ENCODE results near the gene PLCL1. TPM values are rescaled to one million over a fixed set of nuclear protein-coding genes. Genes with fewer than 3 reads are reported as not detected.

Gene PLCL1
- total RNA-seq, 1 donor from 2014 or later, result 13.6 TPM

GRCh38 chr2:197997083-197997541 lies 192.7 kb downstream of the PLCL1 start:
- peaks cover 3% of the 10 kb centered on the region for H3K36me3 Mint-ChIP-seq (ENCODE audit: low read depth, unreplicated experiment)
- H3K27me3 Mint-ChIP-seq (ENCODE audit: unreplicated experiment), result no peaks in the 10 kb centered on the region
- peaks cover 18% of the 10 kb centered on the region for H3K4me1 Mint-ChIP-seq (ENCODE audit: unreplicated experiment)
- no peak overlapping the region for H3K4me3 Mint-ChIP-seq (ENCODE audit: unreplicated experiment)
- DNase-seq (ENCODE audit: low spot score), result no peak
- no peaks in the 10 kb centered on the region for H3K9me3 Mint-ChIP-seq (ENCODE audit: unreplicated experiment)
- TF ChIP-seq CTCF (IDR thresholded peaks at IDR 0.05; ENCODE audit: unreplicated experiment), result no peak
- no peak overlapping the region for H3K27ac Mint-ChIP-seq (ENCODE audit: unreplicated experiment)

GRCh38 chr2:197998702-197999101 lies 194.3 kb downstream of the PLCL1 start:
- DNase-seq (ENCODE audit: low spot score), result no peak
- H3K27ac Mint-ChIP-seq (ENCODE audit: unreplicated experiment), result no peak overlapping the region
- peaks cover 18% of the 10 kb centered on the region for H3K4me1 Mint-ChIP-seq (ENCODE audit: unreplicated experiment)
- H3K27me3 Mint-ChIP-seq (ENCODE audit: unreplicated experiment), result no peaks in the 10 kb centered on the region
- H3K4me3 Mint-ChIP-seq (ENCODE audit: unreplicated experiment), result no peak overlapping the region
- no peaks in the 10 kb centered on the region for H3K9me3 Mint-ChIP-seq (ENCODE audit: unreplicated experiment)
- H3K36me3 Mint-ChIP-seq (ENCODE audit: low read depth, unreplicated experiment), result no peaks in the 10 kb centered on the region
- TF ChIP-seq CTCF (IDR thresholded peaks at IDR 0.05; ENCODE audit: unreplicated experiment), result no peak

- no peak overlapping the region for H3K27ac Mint-ChIP-seq (ENCODE audit: unreplicated experiment)
- peaks cover 18% of the 10 kb centered on the region for H3K4me1 Mint-ChIP-seq (ENCODE audit: unreplicated experiment)
- H3K27me3 Mint-ChIP-seq (ENCODE audit: unreplicated experiment), result no peaks in the 10 kb centered on the region
- H3K9me3 Mint-ChIP-seq (ENCODE audit: unreplicated experiment), result no peaks in the 10 kb centered on the region
- H3K36me3 Mint-ChIP-seq (ENCODE audit: low read depth, unreplicated experiment), result no peaks in the 10 kb centered on the region
- DNase-seq (ENCODE audit: low spot score), result no peak
- TF ChIP-seq CTCF (IDR thresholded peaks at IDR 0.05; ENCODE audit: unreplicated experiment), result no peak
- no peak overlapping the region for H3K4me3 Mint-ChIP-seq (ENCODE audit: unreplicated experiment)
Measured at GRCh38 chr2:198000417-198000816, 196.0 kb downstream of the PLCL1 start.

- Mint-ChIP-seq H3K36me3 (ENCODE audit: low read depth, unreplicated experiment) (no peaks in the 10 kb centered on the region), H3K27ac (ENCODE audit: unreplicated experiment) (no peak overlapping the region), H3K9me3 (ENCODE audit: unreplicated experiment) (no peaks in the 10 kb centered on the region), H3K4me1 (ENCODE audit: unreplicated experiment) (no peaks in the 10 kb centered on the region), H3K4me3 (ENCODE audit: unreplicated experiment) (no peak overlapping the region), H3K27me3 (ENCODE audit: unreplicated experiment) (no peaks in the 10 kb centered on the region)
- TF ChIP-seq CTCF (IDR thresholded peaks at IDR 0.05; ENCODE audit: unreplicated experiment), result no peak
- DNase-seq (ENCODE audit: low spot score), result no peak
Measured at GRCh38 chr2:198004173-198004572, 199.8 kb downstream of the PLCL1 start.

- no peak overlapping the region for H3K27ac Mint-ChIP-seq (ENCODE audit: unreplicated experiment)
- TF ChIP-seq CTCF (IDR thresholded peaks at IDR 0.05; ENCODE audit: unreplicated experiment), result no peak
- H3K4me3 Mint-ChIP-seq (ENCODE audit: unreplicated experiment), result no peak overlapping the region
- no peaks in the 10 kb centered on the region for H3K4me1 Mint-ChIP-seq (ENCODE audit: unreplicated experiment)
- H3K27me3 Mint-ChIP-seq (ENCODE audit: unreplicated experiment), result no peaks in the 10 kb centered on the region
- no peak for DNase-seq (ENCODE audit: low spot score)
- H3K36me3 Mint-ChIP-seq (ENCODE audit: low read depth, unreplicated experiment), result no peaks in the 10 kb centered on the region
- H3K9me3 Mint-ChIP-seq (ENCODE audit: unreplicated experiment), result no peaks in the 10 kb centered on the region
Measured at GRCh38 chr2:198004921-198005829, 200.8 kb downstream of the PLCL1 start.
